Amniotic stem cell (primary cell): Measurements from ENCODE around the gene MFAP5.
"Not testable (repeated sequence)": the region's sequence is repeated elsewhere in the genome, so short reads cannot be mapped to it uniquely, and the experiment has no call there.

Source experiments
- DNase-seq: peaks from one replicate; lab custom pipeline; 2025; lab: John Stamatoyannopoulos, UW

The MFAP5 gene

DNA sequence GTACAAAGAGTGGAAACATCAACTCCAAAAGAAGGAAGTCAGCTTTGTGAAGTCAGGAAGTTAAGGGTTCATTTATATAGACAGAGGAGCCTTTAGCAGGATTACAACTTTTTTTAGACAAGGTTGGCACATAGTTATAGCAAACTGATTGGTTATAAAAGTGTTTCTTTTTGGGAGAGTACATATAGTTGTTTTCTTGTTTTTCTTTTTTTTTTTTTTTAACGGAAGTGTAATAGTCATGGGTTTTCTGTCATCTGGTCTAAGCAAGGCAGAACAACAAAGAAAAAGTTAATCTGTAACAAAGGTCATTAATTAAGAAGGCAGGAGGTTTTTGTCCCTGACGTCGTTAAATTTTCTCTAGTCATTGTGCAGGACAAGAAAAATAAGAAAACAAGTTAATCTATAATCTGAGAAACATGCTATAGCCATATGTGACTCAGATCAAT, 13.0 kb upstream of the MFAP5 start:
- DNase-seq, result no peak

- no peak for DNase-seq
These were observed 9.8 kb upstream of the MFAP5 start for GRCh38 chr12:8672381-8672780.

DNA sequence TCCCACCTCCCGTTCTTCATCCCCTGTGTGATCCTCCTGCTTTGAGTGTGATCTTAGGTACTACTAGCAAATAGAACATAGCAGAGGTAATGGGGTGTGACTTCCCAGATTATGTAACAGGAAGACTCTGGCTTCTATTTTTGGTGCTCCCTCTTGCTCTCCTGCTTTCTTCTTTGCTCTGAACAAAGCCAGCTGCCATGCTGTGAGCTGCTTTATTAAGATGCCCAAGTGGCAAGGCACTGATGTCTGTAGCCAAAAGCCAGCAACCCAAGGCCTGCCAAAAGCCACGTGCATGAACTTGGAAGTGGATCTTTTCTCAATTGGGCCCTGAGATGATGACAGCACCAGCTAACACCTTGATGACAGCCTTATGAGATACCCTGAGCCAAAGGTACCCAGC, 5.8 kb upstream of the MFAP5 start:
- no peak for DNase-seq

- no peak for DNase-seq
These were observed 4.6 kb upstream of the MFAP5 start for GRCh38 chr12:8667270-8667669.

DNA sequence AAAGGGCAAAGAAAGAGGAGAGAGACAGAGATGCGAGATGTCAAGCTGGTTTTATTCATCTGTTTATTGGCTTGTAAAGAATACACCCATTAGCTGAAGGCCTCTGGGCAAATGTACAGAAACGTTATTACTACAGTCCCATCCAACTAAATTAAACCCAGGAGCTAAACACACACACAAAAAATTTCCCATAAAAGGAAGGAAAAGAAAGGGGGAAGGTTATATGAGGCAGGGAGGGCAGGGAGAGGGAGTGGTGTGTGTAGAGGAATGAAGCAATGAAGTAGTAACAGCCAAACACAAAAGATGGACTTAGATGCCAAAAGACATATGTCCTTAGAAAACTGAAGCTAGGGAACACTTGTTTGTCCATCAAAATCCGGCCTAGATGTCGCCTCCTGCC, 3.1 kb upstream of the MFAP5 start:
- no peak for DNase-seq

DNA sequence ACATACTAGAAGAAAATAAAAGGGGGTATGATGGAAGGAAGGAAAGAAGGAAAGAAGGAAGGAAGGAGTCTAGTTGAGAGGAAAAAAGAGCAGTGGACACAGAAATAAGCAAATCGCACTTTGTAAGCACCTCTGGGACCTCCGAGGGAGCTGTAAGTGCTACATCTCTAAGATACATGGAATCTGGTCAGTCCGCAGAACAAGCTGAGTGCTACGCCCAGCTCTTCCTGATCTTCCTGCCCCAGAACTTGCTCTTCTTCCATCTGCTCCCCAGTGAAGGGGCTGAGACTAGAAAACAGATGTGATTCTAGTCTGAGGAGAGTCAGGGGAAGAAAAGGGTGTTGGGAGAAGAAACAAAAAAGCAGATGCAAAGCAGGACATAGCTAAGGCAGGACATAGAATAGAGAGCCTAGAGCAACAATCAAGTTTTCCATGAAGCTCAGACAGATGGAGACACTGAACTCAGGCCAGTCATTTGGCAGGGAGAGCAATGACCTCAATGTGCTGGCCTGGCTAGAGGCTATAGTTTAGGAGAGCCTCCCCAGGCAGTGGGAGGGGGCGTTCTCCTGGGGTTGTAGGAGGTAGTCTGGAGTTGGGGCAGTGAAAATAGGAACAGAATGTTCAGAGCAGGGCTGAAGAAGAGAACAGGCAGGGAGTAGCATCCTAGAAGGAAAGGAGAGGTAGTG, 1.7 kb upstream of the MFAP5 start:
- DNase-seq, result no peak

DNA sequence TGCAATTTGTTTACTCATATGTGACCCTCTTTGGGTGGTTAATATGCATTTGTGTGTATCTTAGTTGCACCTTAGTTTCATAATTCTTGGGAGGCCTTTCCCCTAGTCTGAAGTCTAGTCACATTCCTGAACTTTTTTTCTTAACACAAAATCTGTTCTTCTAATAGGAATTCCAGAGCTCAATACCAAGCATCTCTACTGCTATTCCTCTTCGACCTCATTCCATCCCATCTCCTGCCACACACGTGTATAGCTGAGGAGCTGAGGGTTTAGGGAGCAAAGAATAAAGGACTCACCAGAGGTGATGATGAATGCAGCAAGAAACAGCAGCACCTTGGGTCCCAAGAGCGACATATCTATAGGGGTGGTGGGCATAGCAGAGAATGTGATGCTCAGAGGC, 875 bp downstream of the MFAP5 start:
- no peak for DNase-seq

DNA sequence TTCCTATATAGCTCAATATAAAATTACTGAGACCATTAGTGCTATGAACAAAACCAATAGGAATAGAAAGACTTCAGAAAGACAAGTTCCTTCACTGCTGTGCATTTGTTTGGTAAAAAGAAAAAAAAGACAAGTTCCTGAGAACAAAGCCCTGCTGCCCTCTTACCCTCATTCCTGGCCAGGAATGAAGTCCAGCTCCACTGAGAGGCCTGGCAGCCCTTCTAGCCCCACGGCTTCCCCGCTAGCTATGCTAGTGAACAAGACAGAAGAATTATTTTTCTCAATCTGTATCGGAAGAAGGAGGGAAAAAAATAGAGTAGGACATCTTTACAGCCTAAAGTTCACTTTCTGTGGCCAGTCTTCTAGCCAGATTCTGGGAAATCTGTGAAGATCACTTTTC, 1.6 kb downstream of the MFAP5 start:
- DNase-seq, result no peak

DNA sequence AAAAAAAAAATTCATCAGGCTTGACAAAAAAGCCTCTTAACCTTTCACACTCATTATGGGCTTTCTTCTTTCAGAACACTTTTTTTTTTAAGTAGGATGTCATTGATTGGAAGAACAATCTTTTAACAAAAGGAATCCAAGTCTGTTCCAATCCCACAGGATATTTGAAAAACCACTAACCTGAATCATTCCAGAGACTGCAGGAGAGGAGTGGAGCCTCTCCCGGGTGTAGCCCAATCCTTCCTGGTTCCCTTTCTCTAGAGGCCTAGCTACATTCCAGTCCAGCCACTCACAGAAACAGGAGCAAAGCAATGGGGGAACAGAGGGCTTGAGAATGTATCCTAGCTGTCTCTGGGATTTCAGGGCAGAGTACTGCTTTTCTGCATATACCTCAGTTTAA, 4.3 kb downstream of the MFAP5 start:
- DNase-seq, result no peak

- no peak for DNase-seq
These were observed 7.2 kb downstream of the MFAP5 start for GRCh38 chr12:8655421-8655820.

- DNase-seq, result no peak
These were observed 13.9 kb downstream of the MFAP5 start for GRCh38 chr12:8648576-8649205.

- DNase-seq, result no peak
These were observed 14.7 kb downstream of the MFAP5 start for GRCh38 chr12:8647968-8648367.

DNA sequence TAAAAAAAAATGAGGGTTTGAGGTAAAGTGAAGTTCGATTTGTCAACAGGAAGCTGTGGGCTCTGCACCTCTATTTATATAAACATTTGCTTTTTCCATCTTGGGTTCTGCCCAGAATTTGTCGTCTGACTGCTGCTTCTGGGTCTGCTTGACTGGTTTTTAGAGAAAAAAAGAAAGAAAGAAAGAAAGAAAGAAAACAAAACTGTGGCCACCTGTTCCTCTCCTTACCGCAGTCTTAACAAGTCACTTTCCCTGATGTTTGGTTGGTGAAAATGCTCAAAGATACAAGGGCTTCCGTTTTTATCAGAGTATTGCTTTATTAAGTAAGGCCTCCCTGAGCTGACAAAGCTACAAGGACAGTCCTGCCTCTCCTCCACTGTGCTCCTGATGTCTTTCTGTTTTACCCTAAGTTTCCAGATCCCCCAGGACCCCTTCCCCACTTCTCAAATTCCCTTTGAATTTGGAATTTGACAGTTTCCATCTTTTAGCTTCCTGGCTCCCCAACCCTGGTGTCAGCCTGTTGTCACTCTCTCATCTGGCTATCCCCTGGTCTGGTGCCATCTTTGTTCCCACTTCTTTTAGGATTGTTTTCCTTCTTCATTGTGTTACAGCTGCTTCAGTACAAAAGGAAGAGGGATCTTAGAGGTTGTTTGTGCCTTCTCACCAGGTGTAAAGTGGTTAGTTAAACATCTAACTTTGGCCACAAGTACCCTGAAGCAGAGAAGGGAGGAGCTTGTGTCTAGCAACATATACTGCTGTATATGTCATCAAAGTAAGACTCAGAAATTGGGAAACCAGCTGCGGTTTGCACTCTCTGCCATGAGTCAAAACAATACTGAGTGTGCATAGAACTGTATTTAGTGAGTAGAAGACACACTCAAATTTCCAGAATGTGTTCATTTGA, 18.0 kb downstream of the MFAP5 start:
- no peak for DNase-seq

- no peak for DNase-seq
These were observed 19.9 kb downstream of the MFAP5 start for GRCh38 chr12:8642775-8643174.

- no peak for DNase-seq
These were observed 22.7 kb downstream of the MFAP5 start for GRCh38 chr12:8639936-8640335.

GRCh38 chr12:8638951-8639350, 23.7 kb downstream of the MFAP5 start:
- DNase-seq, result no peak

GRCh38 chr12:8637666-8638065, 25.0 kb downstream of the MFAP5 start:
- DNase-seq, result no peak

GRCh38 chr12:8637244-8637643, 25.4 kb downstream of the MFAP5 start:
- no peak for DNase-seq

DNA sequence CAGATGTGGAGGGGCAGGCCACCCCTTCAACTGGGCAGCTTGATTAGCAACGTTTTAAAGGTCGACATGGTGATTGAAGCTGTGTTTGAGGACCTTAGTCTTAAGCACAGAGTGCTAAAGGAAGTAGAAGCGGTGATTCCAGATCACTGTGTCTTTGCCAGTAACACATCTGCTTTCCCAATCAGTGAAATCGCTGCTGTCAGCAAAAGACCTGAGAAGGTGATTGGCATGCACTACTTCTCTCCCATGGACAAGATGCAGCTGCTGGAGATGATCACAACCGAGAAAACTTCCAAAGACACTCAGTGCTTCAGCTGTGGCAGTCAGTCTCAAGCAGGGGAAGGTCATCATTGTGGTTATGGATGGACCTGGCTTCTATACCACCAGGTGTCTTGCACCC, 26.0 kb downstream of the MFAP5 start:
- no peak for DNase-seq

DNA sequence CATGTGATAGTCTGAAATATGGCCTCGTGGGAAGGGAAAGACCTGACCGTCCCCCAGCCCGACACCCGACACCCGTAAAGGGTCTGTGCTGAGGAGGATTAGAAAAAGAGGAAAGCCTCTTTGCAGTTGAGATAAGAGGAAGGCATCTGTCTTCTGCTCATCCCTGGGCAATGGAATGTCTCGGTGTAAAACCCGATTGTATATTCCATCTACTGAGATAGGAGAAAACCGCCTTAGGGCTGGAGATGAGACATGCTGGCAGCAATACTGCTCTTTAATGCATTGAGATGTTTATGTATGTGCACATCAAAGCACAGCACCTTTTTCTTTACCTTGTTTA, 26.6 kb downstream of the MFAP5 start:
- not testable (repeated sequence) for DNase-seq

- not testable (repeated sequence) for DNase-seq
These were observed 27.2 kb downstream of the MFAP5 start for GRCh38 chr12:8635342-8636006.

- no peak for DNase-seq
These were observed 32.5 kb downstream of the MFAP5 start for GRCh38 chr12:8630131-8630530.
